ENCODE data around the gene NDRG4.

DNA sequence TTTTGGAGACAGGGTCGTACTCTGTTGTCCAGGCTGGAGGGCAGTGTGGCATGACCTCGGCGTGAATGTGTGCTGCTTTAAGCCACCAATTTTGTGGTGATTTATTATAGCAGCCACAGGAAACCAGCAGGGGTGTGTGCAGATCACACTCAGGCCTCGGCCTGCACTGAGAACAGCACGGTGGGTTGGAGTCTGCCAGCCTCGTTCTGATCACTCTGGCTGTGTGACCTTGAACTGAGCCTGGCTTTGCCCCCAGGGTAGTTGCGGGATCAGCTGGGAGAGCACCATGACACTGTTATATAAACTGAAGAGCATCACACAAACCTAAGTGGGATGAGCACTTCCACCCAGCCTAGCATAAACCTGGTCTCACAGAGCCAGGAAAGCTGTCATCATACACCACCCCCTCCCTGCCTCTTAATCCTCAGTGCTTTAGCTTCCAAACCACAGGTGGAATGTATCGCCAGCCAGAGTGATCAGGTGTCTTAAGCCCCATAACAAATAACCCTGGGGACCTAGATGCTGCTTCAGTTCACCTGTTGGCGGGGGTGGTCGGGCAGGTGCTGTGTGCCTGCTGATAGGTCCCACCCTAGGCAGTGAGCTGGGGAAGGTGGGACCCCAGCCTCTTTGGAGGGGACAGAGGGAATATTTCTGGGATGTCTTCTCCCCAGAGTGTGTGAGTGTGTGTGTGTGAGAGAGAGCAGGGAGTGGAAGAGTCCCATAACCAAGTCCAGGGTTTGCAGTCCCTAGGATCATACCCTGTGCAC lies 28.6 kb upstream of the NDRG4 start:
- TF ChIP-seq CTCF (IDR thresholded peaks at IDR 0.05) (no peak), POLR2A (IDR thresholded peaks at IDR 0.05) (no peak)

Data from uterus (tissue), 2 donors.